ENCODE measurements around the gene GAR1.

DNA sequence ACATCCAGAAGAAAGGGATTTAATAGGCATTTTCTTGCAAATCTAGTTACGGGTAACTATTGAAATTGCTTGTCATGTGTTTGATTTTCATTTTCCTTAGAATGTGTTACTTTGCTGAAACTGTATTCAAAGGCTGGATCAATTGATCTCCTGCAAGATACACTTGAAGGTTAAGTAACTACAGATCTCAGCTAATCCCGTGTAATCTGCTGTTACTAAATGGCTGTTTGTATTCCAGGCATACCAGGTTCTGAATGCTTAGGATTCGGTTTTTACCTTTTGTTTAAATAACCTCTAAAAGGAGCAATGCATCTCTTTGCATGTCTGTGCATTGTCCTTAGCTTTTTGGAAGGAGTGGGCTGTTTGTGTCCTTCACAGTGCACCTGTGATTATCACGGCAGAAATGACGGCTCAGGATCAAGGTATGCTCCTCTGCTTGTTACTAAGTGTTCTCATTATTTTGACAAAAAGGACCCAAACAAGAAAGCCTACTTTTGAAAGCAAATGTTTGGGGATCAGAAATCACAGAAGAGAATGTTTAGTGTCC lies 32.4 kb downstream of the GAR1 start, which contains the start of gene LRIT3:
- TF ChIP-seq POLR2A (IDR thresholded peaks at IDR 0.05): no peak
- no peak for TF ChIP-seq CTCF (IDR thresholded peaks at IDR 0.05 in 8 of 11, conservative IDR thresholded peaks at IDR 0.05 in 3 of 11)

All from spleen (tissue), 7 donors.